Fibroblast of skin of left quadriceps (primary cell): ENCODE measurements around the gene PIK3CD.

ENCODE experiments used
- DNase-seq, 2 experiments: peaks; one replicate each; pipeline ENCODE4 v3.0.0-alpha.2; 2013; ENCODE audit warnings: low read depth in 2 of 2

PIK3CD gene

DNA sequence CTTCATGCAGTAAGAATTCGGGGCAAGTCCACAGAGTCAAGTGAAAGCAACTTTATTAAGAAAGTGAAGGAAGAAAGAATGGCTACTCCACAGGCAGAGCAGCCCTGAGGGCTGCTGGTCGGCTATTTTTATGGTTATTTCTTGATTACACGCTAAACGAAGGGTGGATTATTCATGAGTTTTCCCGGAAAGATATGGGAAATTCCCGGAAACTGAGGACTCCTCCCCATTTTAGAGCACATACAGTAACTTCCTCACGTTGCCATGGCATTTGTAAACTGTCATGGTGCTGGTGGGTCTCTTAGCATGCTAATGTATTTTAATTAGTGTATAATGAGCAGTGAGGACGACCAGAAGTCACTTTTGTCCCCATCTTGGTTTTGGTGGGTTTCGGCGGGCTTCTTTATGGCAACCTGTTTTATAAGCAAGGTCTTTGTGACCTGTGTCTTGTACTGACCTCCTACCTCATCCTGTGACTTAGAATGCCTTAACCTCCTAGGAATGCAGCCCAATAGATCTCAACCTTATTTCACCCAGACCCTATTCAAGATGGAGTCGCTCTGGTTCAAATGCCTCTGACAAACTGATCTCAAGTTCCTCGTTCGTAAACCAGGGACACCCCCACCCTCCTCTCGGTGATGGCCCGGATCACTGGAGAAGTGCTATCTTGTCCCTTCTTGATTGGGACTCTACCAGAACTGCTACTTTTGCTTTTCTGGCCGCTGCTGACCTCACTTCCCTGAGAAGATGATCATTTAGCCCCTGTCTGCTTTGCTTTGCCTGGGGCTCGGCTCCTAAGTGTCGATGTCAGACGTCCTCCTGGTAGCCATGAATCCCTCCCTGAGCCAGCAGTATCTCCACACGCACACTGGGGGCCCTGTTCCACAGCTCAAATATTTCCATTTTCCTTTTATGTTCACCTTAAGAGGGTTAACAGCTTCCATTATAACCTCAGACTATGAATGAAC lies 123.5 kb downstream of the PIK3CD start:
- no peak for DNase-seq

DNA sequence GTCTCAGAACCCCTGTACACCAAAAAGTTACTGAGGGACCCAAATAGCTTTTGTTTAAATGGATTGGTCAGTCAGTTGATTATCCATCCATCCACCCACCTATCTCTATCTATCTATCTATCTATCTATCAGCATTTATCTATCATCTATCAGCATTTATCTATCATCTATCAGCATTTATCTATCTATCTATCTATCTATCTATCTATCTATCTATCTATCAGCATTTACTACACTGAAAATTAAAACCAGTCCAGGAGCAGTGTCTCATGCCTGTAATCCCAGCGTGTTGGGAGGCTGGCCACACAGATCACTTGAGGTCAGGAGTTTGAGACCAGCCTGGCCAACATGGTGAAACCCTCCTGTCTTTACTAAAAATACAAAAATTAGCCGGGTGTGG lies 125.2 kb downstream of the PIK3CD start:
- no peak for DNase-seq
